Central memory CD4-positive, alpha-beta T cell (primary cell): Measurements from ENCODE around the gene MDM2.

Experiments used
- DNase-seq: peaks from one replicate; pipeline ENCODE4 v3.0.0; 2022
- total RNA-seq, 3 experiments: gene quantifications; one replicate each; lab custom pipeline; 2026; lab: John Stamatoyannopoulos, UW

The MDM2 gene
- 114 to 183 (median 124) reads per million in 3 experiments for total RNA-seq

DNA sequence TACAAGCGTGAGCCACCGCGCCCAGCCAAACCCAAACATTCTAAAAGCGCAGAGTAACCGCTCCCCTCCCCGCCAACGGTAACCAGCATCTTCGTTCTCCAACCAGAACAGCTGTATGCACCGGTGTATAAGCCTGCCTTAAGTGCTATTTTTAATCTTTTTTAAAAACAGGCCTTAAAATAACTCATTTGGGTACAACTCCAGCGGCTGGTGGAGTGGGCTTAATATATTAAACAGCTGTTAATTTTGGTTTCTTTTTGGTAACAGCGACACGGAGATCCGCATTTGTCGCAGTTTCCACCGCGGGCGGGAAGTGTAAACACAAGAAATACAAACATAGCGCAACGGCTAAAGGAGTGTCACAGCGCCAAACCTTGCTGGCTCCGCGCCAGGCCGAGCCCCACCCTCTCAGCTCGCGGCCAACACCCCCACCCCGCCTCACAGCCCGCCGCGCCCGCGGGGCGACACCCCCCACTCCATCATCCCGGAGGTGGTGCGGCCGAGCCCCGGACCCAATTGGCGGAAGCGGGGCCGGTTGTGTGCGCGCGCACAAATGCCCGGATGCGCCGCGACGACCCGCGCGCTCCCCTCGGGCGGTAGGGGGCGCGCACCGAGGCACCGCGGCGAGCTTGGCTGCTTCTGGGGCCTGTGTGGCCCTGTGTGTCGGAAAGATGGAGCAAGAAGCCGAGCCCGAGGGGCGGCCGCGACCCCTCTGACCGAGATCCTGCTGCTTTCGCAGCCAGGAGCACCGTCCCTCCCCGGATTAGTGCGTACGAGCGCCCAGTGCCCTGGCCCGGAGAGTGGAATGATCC is at the start of gene MDM2:
Gene MDM2, plus strand, starts transcription at position 602 of the 812 bp plus-strand sequence. CDS start 301 bp downstream, outside the sequence.
- DNase-seq, result peak; percentile 98

DNA sequence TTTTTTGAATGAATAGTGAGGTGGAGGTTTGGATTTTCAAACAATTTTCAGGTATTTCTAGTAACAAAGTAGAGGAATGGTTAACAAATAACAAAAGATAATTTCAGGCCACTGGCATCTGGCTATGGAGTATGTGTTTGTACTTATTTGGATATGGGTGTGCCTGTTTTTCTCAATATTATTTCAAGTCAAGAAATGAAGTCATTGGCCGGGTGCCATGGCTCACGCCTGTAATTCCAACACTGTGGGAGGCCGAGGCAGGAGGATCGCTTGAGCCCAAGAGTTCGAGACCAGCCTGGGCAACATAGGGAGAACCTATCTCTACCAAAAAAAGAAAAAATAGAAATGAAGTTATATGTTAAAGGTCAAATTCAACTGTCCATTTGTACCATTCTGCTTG is 48.1 kb upstream of the MDM2 start:
- DNase-seq, result no peak

DNA sequence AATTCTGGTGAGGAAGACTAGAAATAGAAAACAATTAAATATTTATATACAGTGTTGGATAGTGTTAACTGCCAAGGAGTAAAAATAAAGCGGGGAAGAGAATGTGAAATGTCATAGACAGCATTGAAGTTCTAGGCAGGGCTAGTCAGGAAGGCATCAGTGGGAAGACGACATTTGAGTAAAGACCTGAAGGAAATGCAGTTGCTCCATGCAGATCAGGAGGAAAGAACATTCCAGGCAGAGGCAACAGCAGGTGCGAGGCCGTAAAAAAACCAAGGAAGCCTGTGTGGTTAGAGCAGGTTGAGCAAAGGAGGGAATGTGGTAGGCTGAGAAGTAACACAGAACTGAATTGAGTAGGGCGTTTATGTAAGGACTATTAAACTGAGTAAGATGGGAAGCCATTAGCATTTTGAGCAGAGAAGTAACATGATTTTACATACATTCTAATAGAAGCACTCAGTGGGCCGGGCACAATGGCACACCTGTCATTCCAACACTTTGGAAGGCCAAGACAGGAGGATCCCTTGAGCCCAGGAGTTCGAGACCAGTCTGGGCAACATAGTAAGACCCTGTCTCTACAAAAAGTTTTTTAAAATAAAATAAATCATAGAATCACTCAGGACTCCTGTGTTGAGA is 47.1 kb upstream of the MDM2 start:
- no peak for DNase-seq

DNA sequence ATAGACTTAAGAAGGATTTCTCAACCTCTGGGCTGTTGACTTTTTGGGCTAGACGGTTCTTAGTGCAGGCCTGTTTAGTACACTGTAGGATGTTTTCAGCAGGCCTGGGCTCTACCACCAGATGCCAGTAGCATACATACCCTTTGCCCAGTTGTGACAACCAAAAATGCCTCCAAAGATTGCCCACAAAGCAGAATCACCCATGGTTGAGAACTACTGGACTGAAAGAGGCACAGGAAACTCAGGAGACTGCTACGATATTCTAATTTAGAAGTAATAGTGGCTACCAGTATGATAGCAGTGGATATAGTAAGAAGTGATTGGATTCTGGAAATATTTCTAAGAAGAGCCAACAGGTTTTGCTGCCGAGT is 46.5 kb upstream of the MDM2 start:
- no peak for DNase-seq

DNA sequence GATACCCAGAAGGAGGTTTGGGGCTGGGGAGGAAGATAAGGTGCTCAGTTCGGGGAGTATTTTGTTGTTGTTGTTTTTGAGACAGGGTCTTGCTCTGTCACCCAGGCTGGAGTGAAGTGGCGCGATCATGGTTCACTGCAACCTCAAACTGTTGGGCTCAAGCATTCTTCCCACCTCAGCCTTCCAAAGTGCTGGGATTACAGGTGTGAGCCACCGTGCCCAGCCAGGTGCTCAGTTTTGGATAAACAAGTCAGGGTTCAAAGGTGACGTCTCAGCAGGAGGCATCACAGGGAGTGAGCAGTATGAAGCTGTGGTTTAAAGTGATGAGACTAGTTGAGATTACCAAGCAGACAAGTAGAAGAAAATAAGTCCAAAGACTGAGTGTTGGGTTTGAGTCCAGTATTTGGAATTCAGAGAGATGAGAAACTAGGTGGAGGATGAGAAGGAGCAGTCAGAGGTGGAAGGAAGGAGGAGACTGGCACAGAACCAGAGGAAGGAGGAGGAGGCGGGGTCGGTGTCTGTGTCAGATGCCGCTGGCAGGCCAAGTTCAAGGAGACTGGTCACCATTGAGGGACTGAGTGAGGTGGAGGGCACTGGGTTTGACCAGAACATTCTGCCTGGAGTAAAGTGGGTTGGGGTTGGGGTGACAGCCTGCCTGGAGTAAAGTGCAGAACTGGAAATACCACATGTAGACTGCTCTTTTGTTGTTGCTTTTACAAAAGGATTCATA is 45.9 kb upstream of the MDM2 start:
- no peak for DNase-seq

DNA sequence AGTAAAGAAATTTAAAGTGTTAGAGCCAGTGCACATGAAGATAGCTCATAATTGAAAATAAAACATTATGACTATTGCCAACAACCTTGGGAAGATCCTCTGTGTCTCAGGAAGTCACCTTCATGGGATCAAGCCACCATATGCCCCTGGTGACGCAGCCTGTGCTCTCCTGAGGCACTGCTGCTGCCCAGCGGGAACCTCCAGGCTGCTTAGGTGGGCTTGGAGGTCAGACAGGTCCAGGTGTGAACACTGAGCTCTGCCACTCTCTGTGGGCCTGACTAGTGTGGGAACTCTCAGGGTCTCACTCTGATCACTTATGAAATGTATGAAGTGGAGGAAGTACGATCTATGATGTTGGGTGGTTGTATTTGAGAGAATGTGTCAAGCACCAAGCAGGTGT is 45.3 kb upstream of the MDM2 start:
- DNase-seq, result no peak

DNA sequence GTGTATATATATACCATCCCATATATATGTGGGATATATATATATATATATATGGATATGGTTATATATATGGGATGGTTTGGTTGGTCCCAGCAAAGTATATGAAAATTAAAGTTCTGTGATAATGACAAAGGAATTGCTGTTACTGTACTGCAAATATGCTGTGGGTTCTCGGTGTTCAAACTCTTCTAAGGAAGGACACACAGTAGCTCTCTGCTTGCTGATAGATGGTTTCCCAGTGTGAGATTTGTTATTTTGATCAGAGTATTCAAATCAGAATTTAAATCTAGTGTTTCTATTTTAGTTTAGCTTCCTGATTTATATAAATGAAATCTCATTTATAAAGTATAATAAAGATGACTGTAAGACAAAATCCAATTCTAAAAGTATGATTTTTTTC is 42.3 kb upstream of the MDM2 start:
- DNase-seq, result no peak

DNA sequence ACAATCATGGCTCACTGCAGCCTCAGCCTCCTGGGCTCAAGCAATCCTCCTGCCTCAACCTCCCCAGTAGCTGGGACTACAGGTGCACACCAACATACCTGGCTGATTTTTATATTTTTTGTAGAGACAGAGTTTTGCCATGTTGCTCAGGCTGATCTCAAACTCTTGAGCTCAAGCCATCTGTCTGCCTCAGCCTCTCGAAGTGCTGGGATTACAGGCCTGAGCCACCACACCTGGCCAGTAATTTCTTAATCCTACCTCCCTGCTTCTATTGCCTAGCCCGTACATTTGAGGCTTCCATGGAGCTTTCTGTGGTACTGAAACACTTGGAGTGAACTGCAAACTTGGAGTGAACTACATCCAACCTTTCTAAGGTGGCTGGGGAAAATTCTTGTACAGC is 41.3 kb upstream of the MDM2 start:
- DNase-seq, result no peak

DNA sequence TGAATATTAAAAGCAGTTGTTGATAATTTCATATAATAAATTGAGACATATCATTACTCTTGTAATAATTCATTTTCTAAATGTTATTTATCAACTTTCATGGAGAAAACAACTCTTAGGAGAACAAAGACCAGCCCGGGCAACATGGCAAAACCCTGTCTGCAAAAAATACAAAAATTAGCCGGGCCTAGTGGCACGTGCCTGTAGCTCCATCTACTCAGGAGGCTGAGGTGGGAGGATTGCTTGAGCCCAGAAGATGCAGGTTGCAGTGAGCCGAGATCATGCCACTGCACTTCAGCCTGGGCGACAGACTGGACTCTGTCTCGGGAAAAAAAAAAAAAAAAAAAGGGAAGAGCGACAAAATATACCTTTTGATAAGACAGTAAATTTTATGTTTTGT is 40.8 kb upstream of the MDM2 start:
- DNase-seq, result no peak

DNA sequence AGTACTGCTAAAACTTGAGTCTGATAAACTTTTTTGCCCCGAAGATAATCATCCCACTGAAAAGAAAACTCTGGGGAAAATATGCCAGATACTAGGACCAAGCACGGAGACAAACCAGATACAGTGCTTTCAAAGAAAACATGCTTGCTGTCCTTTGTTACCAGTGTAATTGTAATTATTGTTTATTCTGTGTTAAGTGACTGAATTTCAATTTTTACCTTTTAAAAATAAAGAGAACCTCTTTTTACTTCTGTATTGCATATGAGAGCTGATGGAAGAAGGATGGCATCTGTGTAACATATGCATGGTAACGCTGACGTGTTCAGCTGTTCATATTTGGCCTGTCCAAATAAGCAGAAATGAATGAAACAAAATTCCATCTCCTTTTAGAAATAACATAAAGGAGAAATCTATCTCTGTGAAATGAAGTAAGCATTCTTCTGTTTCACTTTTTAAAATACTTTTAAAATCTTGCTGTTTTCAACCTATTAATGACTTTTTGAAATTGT is 39.5 kb upstream of the MDM2 start:
- DNase-seq, result no peak

DNA sequence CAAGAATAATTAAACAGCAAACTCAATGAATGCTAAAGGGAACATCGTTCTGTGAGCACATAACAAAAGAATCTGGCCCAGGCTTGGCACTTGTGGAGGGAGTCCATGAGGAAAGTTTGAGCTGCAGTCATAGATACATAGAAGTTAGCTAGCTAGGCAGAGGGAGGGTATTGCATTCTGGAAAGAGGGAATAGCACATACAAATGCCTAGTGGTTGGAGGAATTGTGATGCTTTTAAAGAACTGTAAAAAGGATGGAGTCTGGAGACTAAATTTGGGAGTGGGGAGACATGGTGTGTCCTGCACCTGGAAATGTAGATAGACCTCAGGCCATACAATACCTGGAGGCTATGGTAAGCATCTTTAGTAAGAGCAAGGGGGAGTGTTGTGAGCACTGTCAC is 38.0 kb upstream of the MDM2 start:
- DNase-seq, result no peak

DNA sequence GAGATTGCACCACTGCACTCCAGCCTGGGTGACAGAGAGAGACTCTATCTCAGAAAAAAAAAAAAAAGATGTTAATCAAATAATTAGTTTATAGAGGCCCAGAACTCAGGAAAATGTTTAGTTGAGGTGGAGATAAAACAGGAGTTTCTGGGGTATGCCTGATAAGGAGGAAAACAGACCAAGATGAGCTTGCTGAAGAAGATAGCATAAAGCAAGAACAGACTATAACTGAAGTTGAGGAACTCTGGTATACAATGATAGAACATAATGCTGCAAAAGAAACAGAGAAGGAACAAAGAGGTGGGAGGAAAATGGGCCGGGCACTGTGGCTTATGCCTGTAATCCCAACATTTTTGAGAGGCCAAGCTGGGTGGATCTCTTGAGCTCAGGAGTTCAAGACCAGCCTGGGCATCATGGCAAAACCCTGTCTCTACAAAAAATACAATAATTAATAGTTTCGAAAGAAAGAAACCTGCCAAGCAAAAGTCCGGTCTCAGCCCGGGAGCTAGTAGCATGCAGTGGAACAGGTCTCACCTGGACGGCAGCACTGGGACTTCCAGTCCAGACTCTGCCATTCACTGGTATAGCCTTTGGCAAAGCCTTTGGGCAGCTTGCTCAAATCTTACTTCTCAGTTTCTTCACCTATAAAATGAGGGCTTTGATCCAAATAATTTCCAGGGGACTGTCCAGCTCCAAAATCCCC is 36.6 kb upstream of the MDM2 start:
- no peak for DNase-seq

DNA sequence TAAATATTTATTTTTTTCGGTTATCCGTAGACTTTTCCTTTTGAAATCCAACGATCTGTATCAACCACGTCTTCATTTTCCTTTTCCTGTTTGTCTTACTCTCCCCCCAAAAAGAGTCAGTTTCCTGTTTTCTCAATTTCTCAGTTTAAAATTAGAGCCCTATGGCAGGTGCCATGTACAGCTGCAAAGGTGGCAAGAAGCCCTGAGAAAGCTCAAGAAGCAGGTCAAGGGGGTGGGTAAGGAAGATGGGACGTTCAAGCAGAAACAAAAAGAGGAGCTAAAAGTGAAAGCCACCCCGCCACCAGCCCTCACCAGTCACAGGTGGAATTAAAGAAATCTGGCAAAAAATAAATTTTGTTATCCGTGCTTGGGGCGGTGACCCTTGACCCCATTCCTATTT is 35.3 kb upstream of the MDM2 start:
- DNase-seq, result no peak

DNA sequence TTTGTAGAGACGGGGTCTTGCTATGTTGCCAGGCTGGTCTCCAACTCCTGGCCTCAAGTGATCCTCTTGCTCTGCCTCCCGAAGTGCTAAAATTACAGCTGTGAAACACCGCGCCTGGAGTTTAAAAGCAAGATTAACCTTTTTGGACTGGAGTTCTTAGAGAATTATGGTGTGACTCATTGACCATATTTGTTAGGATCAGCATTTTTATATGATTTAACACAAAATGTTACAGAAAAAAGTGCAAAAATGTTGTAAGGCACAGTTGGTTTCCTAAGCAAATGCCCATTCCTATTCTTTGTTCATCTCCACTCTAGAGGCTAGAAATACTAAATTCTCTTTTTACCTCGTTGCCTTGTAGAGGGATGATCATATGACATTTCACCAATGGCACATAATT is 34.4 kb upstream of the MDM2 start:
- no peak for DNase-seq

DNA sequence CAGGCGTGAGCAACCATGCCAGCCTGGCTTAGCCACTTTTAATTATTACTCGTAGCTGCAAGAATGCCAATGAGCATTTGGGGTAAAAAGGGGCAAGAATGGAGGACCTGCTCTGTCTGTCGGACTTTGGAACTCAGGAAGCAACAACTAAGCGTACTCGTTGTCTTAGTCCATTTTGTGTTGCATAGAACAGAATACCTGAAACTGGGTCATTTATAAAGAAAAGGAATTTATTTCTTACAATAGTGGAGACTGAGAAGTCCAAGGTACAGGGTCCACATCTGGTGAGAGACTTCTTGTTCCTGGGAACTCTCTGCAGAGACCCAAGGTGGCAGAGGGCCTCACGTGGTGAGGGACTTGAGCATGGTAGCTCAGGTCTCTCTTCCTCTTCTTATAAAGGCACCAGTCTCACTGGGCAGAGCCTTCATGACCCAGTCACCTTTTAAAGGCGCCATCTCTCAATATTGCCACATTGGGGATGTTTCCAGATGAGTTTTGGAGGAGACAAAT is 32.8 kb upstream of the MDM2 start:
- DNase-seq, result no peak

DNA sequence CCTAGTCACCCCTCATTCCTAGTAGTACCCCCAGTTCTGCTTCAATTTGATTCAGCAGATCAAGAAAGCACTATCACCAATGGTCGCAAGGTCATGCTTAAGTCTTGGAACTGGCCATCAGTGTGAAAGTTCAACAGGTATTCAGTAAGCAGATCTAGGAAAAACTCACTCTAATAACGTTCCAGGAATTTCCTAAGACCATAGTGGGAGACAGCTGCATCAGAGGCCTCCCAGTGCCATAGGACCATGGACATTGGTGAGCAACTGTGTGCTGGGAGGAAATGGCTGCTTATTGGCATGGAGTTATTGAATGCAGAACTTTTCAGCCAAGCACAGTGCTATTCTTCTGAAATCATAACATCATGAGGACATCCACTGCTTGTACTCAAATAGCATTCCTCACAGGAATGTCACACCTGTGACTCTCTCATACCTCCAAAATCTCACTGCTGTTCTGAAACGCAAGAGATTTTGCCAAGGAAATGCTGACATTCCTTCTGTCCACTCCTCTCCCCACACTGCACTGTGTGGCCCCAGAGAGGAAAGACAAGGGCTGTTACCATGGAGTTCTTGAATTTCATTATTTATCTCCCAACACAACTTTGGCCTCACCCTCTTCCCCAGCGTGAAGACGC is 30.9 kb upstream of the MDM2 start:
- DNase-seq, result no peak

DNA sequence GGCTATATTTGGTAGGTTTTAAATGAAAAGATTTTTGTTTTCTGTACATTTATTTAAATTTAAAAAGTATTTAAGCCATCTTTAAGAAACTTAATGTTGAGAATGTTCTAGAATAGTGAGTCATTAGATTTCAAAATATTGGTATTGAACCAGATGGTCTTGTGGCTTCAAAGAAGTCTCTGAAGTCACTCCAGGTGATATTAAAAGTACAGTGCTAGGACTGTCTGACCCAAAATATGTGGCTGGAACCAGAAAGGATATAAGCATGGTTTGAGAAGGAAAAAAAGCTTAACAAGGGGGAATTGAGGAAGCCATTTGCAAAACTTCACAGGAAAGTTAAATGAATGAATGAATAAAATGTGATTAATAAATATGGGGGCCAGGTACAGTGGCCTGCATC is 28.7 kb upstream of the MDM2 start:
- DNase-seq, result no peak

DNA sequence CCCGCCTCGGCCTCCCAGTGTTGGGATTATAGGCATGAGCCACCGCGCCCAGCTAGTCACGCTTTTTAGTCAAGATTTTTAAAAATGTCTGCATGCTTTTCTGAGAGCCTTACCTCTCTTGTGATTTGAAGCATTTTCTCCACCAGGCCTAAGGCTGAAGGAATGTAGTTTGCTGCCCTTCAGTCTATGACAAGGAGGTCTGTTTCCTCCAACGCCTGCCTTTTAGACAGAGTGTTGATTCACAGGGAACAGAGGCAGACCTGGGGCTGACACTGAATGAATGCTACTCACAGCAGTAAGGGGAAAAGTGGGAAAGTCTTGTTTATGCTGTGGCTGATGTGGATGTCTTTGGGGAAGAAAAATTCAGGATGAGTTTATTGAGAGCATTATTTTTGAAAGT is 27.2 kb upstream of the MDM2 start:
- DNase-seq, result no peak

DNA sequence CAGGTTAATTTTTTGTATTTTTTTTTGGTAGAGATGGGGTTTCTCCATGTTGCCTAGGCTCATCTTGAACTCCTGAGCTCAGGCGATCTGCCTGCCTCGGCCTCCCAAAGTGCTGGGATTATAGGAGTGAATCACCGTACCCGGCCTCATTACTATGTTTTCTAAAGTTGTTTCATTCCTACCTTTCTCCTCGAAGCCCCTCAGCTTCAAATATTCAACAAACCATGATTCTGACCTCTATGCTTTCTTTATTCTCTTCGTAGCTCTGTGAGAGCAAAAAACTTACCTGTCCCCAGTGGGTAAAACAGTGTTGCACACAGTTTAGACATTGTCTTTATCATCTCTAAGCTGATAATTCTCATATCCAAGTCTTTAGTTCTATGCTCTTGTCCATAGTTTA is 26.2 kb upstream of the MDM2 start:
- no peak for DNase-seq

DNA sequence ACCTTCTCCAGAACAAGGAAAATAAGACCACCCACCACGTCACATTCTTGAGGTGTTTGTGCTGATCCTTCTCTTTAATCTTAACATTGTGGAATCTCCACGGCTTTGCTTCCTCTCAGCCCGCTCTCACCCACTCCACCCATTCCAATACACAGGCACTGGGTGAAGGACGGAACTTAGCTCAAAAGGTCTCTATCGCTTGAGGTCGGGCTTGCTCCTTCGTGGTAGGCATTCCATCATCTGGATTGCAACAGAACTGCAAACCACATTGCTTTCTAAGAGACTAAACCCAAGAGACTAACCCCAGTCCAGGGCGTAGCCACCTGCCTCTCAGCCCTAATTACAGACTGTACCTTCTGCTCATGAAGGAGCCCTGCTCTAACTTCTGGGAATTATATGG is 24.0 kb upstream of the MDM2 start:
- no peak for DNase-seq

DNA sequence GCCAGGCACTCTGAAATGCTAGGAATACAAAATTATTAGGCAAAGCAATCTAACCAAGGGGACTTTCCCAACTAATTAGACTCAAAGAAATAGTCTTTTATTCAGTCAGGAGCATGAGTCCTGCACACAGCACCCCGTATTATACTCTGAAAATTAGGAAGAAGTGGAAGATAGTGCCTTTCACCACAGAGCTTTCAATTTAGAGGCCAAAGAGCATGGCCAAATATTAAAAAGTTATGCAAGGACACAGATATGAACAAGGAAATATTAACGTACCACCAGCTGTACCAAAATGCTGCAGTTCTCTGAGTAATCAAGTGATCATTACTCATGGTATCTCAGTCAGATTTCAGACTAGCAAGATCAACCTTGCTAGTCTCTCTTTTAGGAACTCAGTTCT is 22.6 kb upstream of the MDM2 start:
- no peak for DNase-seq

DNA sequence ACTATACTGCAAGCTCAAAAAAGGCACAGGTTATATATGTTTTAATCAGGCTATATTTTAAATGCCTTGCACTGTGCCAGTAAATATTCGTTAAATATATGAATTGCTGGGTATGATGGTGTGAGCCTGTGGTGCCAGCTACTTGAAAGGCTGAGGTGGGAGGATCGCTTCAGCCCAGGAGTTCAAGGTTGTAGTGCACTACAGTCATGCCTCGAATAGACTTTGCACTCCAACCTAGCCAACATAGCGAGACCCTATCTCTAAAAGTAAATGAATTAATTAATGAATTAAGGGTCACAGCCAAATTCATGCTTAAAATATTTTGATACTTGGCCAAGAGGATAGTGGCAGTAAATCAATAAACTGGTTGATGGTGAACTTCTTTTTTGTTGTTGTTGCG is 22.2 kb upstream of the MDM2 start:
- DNase-seq, result no peak
